GM23338 (cell line): ENCODE results near the gene VEGFB. TPM values are rescaled to one million over a fixed set of nuclear protein-coding genes. Genes with fewer than 3 reads are reported as not detected.

ENCODE experiments used
- ATAC-seq: fragments of 200-7000 bp; cut with Tn5 transposase; 3 replicates; pipeline ENCODE4 v1.9.1; 2020
- DNase-seq: peaks from one replicate; pipeline ENCODE4 v3.0.0-alpha.2; 2015; ENCODE audit warnings: low spot score
- H2AFZ ChIP-seq: fragments of 200-600 bp; sonication (generic); 2 replicates; pipeline ENCODE4 v1.8.0; 2016; ENCODE audit warnings: antibody characterized with exemption, mild to moderate bottlenecking, moderate library complexity
- H3F3A ChIP-seq: fragments of 200-600 bp; sonication (generic); replicated peaks from 2 replicates; pipeline ENCODE4 v1.8.0; 2017; ENCODE audit warnings: antibody characterized with exemption, mixed run types, low read depth
- H3K27ac ChIP-seq: fragments of 200-600 bp; sonication (generic); 2 replicates; pipeline ENCODE4 v1.6.1; 2016; ENCODE audit warnings: low read depth
- H3K27me3 ChIP-seq: fragments of 200-600 bp; sonication (generic); 2 replicates; pipeline ENCODE4 v1.8.0; 2016; ENCODE audit warnings: mild to moderate bottlenecking, mixed run types, moderate library complexity; ENCODE audit not compliant: insufficient read depth
- H3K36me3 ChIP-seq: fragments of 200-600 bp; sonication (generic); 2 replicates; pipeline ENCODE4 v1.8.0; 2016; ENCODE audit warnings: mild to moderate bottlenecking; ENCODE audit not compliant: insufficient read depth
- H3K4me1 ChIP-seq: fragments of 200-600 bp; sonication (generic); 2 replicates; pipeline ENCODE4 v1.8.0; 2016; ENCODE audit warnings: mild to moderate bottlenecking, moderate library complexity; ENCODE audit not compliant: insufficient read depth
- H3K4me2 ChIP-seq: fragments of 200-600 bp; sonication (generic); 2 replicates; pipeline ENCODE4 v1.7.1; 2017; ENCODE audit warnings: mixed run types
- H3K4me3 ChIP-seq: fragments of 200-600 bp; sonication (generic); 2 replicates; pipeline ENCODE4 v1.6.1; 2016; ENCODE audit warnings: mixed run types
- H3K79me2 ChIP-seq: fragments of 200-600 bp; sonication (generic); replicated peaks from 2 replicates; pipeline ENCODE4 v1.8.0; 2017; ENCODE audit warnings: mild to moderate bottlenecking; ENCODE audit not compliant: insufficient read depth
- H3K9me2 ChIP-seq: fragments of 200-600 bp; sonication (generic); 2 replicates; pipeline ENCODE4 v1.8.0; 2017; ENCODE audit not compliant: insufficient read depth
- H4K20me1 ChIP-seq: fragments of 200-600 bp; sonication (generic); replicated peaks from 2 replicates; pipeline ENCODE4 v1.8.0; 2017; ENCODE audit warnings: mild to moderate bottlenecking; ENCODE audit not compliant: insufficient read depth
- H3K27ac Mint-ChIP-seq: 2 replicates; pipeline ENCODE4 v1.8.0; 2020; ENCODE audit warnings: inconsistent platforms, mild to moderate bottlenecking, moderate library complexity, mixed read lengths
- H3K27me3 Mint-ChIP-seq: 3 replicates; pipeline ENCODE4 v1.8.0; 2022; ENCODE audit warnings: low read depth, mild to moderate bottlenecking, moderate library complexity, mixed read lengths, inconsistent platforms; ENCODE audit not compliant: insufficient read depth, poor library complexity
- H3K36me3 Mint-ChIP-seq: 3 replicates; pipeline ENCODE4 v1.8.0; 2021; ENCODE audit warnings: low read depth, mild to moderate bottlenecking, inconsistent platforms, moderate library complexity, mixed read lengths
- H3K4me1 Mint-ChIP-seq: 3 replicates; pipeline ENCODE4 v1.8.0; 2020; ENCODE audit warnings: mild to moderate bottlenecking, inconsistent platforms, mixed read lengths
- H3K4me3 Mint-ChIP-seq: 3 replicates; pipeline ENCODE4 v1.8.0; 2021; ENCODE audit warnings: moderate library complexity, mild to moderate bottlenecking, inconsistent platforms, mixed read lengths
- H3K9me3 Mint-ChIP-seq: 3 replicates; pipeline ENCODE4 v1.8.0; 2020; ENCODE audit warnings: moderate library complexity, mild to moderate bottlenecking, inconsistent platforms, mixed read lengths
- CREB1 ChIP-seq: fragments of 250-450 bp; sonication (Bioruptor Pico); IDR thresholded peaks from 2 replicates; pipeline ENCODE4 v1.5.0; 2020; ENCODE audit warnings: low read depth, mild to moderate bottlenecking, moderate library complexity
- EZH2 ChIP-seq: fragments of 200-600 bp; sonication (generic); IDR thresholded peaks from one replicate; pipeline ENCODE4 v1.8.0; 2017; ENCODE audit warnings: antibody characterized with exemption, mild to moderate bottlenecking, low read depth; ENCODE audit not compliant: unreplicated experiment
- EZH2phosphoT487 ChIP-seq: fragments of 200-600 bp; sonication (generic); IDR thresholded peaks from one replicate; pipeline ENCODE4 v1.8.1; 2018; ENCODE audit warnings: antibody characterized with exemption; ENCODE audit not compliant: unreplicated experiment
- JUNB ChIP-seq: IDR thresholded peaks from one replicate; pipeline ENCODE4 v1.6.1; 2016; ENCODE audit warnings: antibody characterized with exemption; ENCODE audit not compliant: unreplicated experiment
- NANOG ChIP-seq: IDR thresholded peaks from 2 replicates; pipeline ENCODE4 v1.6.1; 2016; ENCODE audit warnings: antibody characterized with exemption, borderline replicate concordance
- POLR2AphosphoS5 ChIP-seq: IDR thresholded peaks from 2 replicates; pipeline ENCODE4 v1.6.1; 2016; ENCODE audit warnings: antibody characterized with exemption, low read depth
- STAT1 ChIP-seq: IDR thresholded peaks from one replicate; pipeline ENCODE4 v1.6.1; 2016; ENCODE audit warnings: antibody characterized with exemption; ENCODE audit not compliant: unreplicated experiment
- ZNF114 ChIP-seq: fragments of 250-450 bp; sonication (Bioruptor Pico); IDR thresholded peaks from 2 replicates; pipeline ENCODE4 v1.5.0; 2020; ENCODE audit warnings: mild to moderate bottlenecking, moderate library complexity
- ZNF331 ChIP-seq: fragments of 250-450 bp; sonication (Bioruptor Pico); IDR thresholded peaks from 2 replicates; pipeline ENCODE4 v1.5.0; 2020; ENCODE audit warnings: low read depth, mild to moderate bottlenecking, moderate library complexity
- polyA plus RNA-seq: library from polyadenylated mRNA; unstranded; fragments of >200 nt; fragmentation: Nextera tagmentation; extraction: Ambion mirVana; gene quantifications from 2 replicates; pipeline ENCODE4 v1.2.1, GENCODE V29; 2016
- total RNA-seq: library from RNA; depleted of rRNA; stranded (reverse); fragments of >200 nt; shearing (Covaris generic); gene quantifications from 2 replicates; pipeline ENCODE4 v1.2.3, GENCODE V29; 2014
- TF ChIP-seq, protein P1 (sequence below): fragments of 250-450 bp; sonication (Bioruptor Pico); IDR thresholded peaks from 2 replicates; pipeline ENCODE4 v1.5.0; 2020; ENCODE audit warnings: mild to moderate bottlenecking, moderate library complexity
- TF ChIP-seq, protein P2 (sequence below): IDR thresholded peaks from 2 replicates; pipeline ENCODE4 v1.6.1; 2016; ENCODE audit warnings: antibody characterized with exemption
- TF ChIP-seq, protein P3 (sequence below): IDR thresholded peaks from one replicate; pipeline ENCODE4 v1.6.1; 2018; ENCODE audit warnings: antibody characterized with exemption; ENCODE audit not compliant: unreplicated experiment
- TF ChIP-seq, protein P4 (sequence below), 2 experiments: fragments of 200-600 bp in 1 of 2; sonication (generic) in 1 of 2; conservative IDR thresholded peaks; 2 replicates each; pipeline versions ENCODE4 v1.5.1 to v1.6.1; 2016 to 2017; ENCODE audit warnings: antibody characterized with exemption in 2 of 2, low read depth in 2 of 2, mild to moderate bottlenecking in 2 of 2, moderate library complexity in 1 of 2

Gene VEGFB
- total and polyA plus RNA-seq, 2 experiments from 2014 or later: 20.8 to 25.8 TPM

DNA sequence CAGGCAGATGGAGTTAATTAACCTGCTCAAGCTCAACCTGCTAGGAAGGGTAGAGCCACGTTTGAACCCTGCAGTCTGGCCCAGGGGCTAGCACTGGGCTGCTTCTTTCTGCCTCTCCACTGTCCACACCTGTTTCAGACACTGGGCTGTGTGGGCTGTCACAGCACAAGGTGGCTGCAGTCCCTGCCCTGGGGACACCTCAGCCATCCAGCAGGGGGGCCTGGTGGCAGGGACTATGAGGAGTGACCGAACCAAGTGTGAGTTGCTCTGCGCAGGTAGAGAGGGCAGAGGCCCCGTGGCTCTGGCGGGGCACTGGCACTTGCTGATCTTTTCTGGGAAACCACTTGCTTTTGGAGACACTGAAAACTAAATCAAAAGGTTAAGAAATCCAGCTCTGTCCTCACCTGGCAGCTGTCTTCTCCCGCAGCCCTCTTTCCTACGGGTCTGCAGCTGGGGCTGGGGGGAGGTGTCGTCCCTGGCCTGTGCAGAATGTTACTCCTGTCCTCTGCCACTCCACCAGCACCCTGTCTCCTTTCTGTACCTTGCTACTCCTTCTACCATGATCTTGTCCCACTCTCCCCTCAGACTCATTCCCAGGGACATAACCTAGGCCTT, 44.3 kb downstream of the VEGFB start:
- Histone ChIP-seq H4K20me1 (no peaks in the 10 kb centered on the region; the same call in 1 of the 2 replicates), H3K27me3 (no peaks in the 10 kb centered on the region), H3K27ac (no peak overlapping the region), H3K79me2 (no peaks in the 10 kb centered on the region), H3K4me2 (no peak overlapping the region), H3K36me3 (no peaks in the 10 kb centered on the region), H3K9me2 (no peaks in the 10 kb centered on the region), H3K4me1 (peaks cover 1% of the 10 kb centered on the region), H3F3A (no peaks in the 10 kb centered on the region), H2AFZ (no peak overlapping the region), H3K4me3 (no peak overlapping the region)
- ATAC-seq (no peak), DNase-seq (no peak)
- Mint-ChIP-seq H3K27ac (no peak overlapping the region), H3K9me3 (no peaks in the 10 kb centered on the region), H3K4me1 (peaks cover 4% of the 10 kb centered on the region; the same call in 2 of the 3 replicates), H3K36me3 (peaks cover 10% of the 10 kb centered on the region), H3K27me3 (peaks cover 7% of the 10 kb centered on the region), H3K4me3 (no peak overlapping the region)
- TF ChIP-seq, protein P1, sequence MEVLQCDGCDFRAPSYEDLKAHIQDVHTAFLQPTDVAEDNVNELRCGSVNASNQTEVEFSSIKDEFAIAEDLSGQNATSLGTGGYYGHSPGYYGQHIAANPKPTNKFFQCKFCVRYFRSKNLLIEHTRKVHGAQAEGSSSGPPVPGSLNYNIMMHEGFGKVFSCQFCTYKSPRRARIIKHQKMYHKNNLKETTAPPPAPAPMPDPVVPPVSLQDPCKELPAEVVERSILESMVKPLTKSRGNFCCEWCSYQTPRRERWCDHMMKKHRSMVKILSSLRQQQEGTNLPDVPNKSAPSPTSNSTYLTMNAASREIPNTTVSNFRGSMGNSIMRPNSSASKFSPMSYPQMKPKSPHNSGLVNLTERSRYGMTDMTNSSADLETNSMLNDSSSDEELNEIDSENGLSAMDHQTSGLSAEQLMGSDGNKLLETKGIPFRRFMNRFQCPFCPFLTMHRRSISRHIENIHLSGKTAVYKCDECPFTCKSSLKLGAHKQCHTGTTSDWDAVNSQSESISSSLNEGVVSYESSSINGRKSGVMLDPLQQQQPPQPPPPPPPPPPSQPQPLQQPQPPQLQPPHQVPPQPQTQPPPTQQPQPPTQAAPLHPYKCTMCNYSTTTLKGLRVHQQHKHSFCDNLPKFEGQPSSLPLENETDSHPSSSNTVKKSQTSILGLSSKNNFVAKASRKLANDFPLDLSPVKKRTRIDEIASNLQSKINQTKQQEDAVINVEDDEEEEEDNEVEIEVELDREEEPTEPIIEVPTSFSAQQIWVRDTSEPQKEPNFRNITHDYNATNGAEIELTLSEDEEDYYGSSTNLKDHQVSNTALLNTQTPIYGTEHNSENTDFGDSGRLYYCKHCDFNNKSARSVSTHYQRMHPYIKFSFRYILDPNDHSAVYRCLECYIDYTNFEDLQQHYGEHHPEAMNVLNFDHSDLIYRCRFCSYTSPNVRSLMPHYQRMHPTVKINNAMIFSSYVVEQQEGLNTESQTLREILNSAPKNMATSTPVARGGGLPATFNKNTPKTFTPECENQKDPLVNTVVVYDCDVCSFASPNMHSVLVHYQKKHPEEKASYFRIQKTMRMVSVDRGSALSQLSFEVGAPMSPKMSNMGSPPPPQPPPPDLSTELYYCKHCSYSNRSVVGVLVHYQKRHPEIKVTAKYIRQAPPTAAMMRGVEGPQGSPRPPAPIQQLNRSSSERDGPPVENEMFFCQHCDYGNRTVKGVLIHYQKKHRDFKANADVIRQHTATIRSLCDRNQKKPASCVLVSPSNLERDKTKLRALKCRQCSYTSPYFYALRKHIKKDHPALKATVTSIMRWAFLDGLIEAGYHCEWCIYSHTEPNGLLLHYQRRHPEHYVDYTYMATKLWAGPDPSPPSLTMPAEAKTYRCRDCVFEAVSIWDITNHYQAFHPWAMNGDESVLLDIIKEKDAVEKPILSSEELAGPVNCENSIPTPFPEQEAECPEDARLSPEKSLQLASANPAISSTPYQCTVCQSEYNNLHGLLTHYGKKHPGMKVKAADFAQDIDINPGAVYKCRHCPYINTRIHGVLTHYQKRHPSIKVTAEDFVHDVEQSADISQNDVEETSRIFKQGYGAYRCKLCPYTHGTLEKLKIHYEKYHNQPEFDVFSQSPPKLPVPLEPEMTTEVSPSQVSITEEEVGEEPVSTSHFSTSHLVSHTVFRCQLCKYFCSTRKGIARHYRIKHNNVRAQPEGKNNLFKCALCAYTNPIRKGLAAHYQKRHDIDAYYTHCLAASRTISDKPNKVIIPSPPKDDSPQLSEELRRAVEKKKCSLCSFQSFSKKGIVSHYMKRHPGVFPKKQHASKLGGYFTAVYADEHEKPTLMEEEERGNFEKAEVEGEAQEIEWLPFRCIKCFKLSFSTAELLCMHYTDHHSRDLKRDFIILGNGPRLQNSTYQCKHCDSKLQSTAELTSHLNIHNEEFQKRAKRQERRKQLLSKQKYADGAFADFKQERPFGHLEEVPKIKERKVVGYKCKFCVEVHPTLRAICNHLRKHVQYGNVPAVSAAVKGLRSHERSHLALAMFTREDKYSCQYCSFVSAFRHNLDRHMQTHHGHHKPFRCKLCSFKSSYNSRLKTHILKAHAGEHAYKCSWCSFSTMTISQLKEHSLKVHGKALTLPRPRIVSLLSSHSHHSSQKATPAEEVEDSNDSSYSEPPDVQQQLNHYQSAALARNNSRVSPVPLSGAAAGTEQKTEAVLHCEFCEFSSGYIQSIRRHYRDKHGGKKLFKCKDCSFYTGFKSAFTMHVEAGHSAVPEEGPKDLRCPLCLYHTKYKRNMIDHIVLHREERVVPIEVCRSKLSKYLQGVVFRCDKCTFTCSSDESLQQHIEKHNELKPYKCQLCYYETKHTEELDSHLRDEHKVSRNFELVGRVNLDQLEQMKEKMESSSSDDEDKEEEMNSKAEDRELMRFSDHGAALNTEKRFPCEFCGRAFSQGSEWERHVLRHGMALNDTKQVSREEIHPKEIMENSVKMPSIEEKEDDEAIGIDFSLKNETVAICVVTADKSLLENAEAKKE (CRISPR knock-in tag): no peak
- TF ChIP-seq, protein P2, sequence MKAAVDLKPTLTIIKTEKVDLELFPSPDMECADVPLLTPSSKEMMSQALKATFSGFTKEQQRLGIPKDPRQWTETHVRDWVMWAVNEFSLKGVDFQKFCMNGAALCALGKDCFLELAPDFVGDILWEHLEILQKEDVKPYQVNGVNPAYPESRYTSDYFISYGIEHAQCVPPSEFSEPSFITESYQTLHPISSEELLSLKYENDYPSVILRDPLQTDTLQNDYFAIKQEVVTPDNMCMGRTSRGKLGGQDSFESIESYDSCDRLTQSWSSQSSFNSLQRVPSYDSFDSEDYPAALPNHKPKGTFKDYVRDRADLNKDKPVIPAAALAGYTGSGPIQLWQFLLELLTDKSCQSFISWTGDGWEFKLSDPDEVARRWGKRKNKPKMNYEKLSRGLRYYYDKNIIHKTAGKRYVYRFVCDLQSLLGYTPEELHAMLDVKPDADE: no peak
- TF ChIP-seq EZH2 (no peak), ZNF331 (no peak), CREB1 (no peak), STAT1 (no peak), ZNF114 (no peak), NANOG (no peak), POLR2AphosphoS5 (no peak), JUNB (no peak), EZH2phosphoT487 (no peak)
- TF ChIP-seq, protein P3, sequence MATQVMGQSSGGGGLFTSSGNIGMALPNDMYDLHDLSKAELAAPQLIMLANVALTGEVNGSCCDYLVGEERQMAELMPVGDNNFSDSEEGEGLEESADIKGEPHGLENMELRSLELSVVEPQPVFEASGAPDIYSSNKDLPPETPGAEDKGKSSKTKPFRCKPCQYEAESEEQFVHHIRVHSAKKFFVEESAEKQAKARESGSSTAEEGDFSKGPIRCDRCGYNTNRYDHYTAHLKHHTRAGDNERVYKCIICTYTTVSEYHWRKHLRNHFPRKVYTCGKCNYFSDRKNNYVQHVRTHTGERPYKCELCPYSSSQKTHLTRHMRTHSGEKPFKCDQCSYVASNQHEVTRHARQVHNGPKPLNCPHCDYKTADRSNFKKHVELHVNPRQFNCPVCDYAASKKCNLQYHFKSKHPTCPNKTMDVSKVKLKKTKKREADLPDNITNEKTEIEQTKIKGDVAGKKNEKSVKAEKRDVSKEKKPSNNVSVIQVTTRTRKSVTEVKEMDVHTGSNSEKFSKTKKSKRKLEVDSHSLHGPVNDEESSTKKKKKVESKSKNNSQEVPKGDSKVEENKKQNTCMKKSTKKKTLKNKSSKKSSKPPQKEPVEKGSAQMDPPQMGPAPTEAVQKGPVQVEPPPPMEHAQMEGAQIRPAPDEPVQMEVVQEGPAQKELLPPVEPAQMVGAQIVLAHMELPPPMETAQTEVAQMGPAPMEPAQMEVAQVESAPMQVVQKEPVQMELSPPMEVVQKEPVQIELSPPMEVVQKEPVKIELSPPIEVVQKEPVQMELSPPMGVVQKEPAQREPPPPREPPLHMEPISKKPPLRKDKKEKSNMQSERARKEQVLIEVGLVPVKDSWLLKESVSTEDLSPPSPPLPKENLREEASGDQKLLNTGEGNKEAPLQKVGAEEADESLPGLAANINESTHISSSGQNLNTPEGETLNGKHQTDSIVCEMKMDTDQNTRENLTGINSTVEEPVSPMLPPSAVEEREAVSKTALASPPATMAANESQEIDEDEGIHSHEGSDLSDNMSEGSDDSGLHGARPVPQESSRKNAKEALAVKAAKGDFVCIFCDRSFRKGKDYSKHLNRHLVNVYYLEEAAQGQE: no peak
- TF ChIP-seq, protein P4, sequence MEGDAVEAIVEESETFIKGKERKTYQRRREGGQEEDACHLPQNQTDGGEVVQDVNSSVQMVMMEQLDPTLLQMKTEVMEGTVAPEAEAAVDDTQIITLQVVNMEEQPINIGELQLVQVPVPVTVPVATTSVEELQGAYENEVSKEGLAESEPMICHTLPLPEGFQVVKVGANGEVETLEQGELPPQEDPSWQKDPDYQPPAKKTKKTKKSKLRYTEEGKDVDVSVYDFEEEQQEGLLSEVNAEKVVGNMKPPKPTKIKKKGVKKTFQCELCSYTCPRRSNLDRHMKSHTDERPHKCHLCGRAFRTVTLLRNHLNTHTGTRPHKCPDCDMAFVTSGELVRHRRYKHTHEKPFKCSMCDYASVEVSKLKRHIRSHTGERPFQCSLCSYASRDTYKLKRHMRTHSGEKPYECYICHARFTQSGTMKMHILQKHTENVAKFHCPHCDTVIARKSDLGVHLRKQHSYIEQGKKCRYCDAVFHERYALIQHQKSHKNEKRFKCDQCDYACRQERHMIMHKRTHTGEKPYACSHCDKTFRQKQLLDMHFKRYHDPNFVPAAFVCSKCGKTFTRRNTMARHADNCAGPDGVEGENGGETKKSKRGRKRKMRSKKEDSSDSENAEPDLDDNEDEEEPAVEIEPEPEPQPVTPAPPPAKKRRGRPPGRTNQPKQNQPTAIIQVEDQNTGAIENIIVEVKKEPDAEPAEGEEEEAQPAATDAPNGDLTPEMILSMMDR (conservative IDR thresholded peaks at IDR 0.05; ENCODE audit: low read depth in 2 of 2): no peak
